GM23338 (cell line): ENCODE results near the gene SDR42E2. TPM values are rescaled to one million over a fixed set of nuclear protein-coding genes. Genes with fewer than 3 reads are reported as not detected.

ENCODE experiments used
- CREB1 ChIP-seq: fragments of 250-450 bp; sonication (Bioruptor Pico); IDR thresholded peaks from 2 replicates; pipeline ENCODE4 v1.5.0; 2020; ENCODE audit warnings: low read depth, mild to moderate bottlenecking, moderate library complexity
- STAT1 ChIP-seq: IDR thresholded peaks from one replicate; pipeline ENCODE4 v1.6.1; 2016; ENCODE audit warnings: antibody characterized with exemption; ENCODE audit not compliant: unreplicated experiment
- ZNF114 ChIP-seq: fragments of 250-450 bp; sonication (Bioruptor Pico); IDR thresholded peaks from 2 replicates; pipeline ENCODE4 v1.5.0; 2020; ENCODE audit warnings: mild to moderate bottlenecking, moderate library complexity
- ZNF331 ChIP-seq: fragments of 250-450 bp; sonication (Bioruptor Pico); IDR thresholded peaks from 2 replicates; pipeline ENCODE4 v1.5.0; 2020; ENCODE audit warnings: low read depth, mild to moderate bottlenecking, moderate library complexity
- polyA plus RNA-seq: library from polyadenylated mRNA; unstranded; fragments of >200 nt; fragmentation: Nextera tagmentation; extraction: Ambion mirVana; gene quantifications from 2 replicates; pipeline ENCODE4 v1.2.1, GENCODE V29; 2016
- total RNA-seq: library from RNA; depleted of rRNA; stranded (reverse); fragments of >200 nt; shearing (Covaris generic); gene quantifications from 2 replicates; pipeline ENCODE4 v1.2.3, GENCODE V29; 2014; rRNA removed
- TF ChIP-seq, protein P1 (sequence below), 2 experiments: fragments of 200-600 bp in 1 of 2; sonication (generic) in 1 of 2; conservative IDR thresholded peaks; 2 replicates each; pipeline versions ENCODE4 v1.5.1 to v1.6.1; 2016 to 2017; ENCODE audit warnings: antibody characterized with exemption in 2 of 2, low read depth in 2 of 2, mild to moderate bottlenecking in 2 of 2, moderate library complexity in 1 of 2

The SDR42E2 gene
- total and polyA plus RNA-seq, 2 experiments from 2014 or later: 0.15 TPM; not detected in 1

GRCh38 chr16:22240023-22240710 is 77.9 kb downstream of the SDR42E2 start (continued):
- TF ChIP-seq, protein P1, sequence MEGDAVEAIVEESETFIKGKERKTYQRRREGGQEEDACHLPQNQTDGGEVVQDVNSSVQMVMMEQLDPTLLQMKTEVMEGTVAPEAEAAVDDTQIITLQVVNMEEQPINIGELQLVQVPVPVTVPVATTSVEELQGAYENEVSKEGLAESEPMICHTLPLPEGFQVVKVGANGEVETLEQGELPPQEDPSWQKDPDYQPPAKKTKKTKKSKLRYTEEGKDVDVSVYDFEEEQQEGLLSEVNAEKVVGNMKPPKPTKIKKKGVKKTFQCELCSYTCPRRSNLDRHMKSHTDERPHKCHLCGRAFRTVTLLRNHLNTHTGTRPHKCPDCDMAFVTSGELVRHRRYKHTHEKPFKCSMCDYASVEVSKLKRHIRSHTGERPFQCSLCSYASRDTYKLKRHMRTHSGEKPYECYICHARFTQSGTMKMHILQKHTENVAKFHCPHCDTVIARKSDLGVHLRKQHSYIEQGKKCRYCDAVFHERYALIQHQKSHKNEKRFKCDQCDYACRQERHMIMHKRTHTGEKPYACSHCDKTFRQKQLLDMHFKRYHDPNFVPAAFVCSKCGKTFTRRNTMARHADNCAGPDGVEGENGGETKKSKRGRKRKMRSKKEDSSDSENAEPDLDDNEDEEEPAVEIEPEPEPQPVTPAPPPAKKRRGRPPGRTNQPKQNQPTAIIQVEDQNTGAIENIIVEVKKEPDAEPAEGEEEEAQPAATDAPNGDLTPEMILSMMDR (conservative IDR thresholded peaks at IDR 0.05; ENCODE audit: low read depth in 2 of 2): no peak
- no peak for TF ChIP-seq ZNF331 (CRISPR knock-in tag)
- TF ChIP-seq STAT1: no peak
- TF ChIP-seq ZNF114 (CRISPR knock-in tag): no peak
- no peak for TF ChIP-seq CREB1 (CRISPR knock-in tag)

Other genes with a start within 250 kb of the SDR42E2 start
- 122 and 135 TPM in 2 replicates for gene UQCRC2, start 209.1 kb upstream of the SDR42E2 start, total RNA-seq
- gene UQCRC2, start 209.1 kb upstream of the SDR42E2 start, polyA plus RNA-seq: 78.2 and 88.0 TPM in 2 replicates
- not detected in 2 replicates for gene PDZD9, start 161.4 kb upstream of the SDR42E2 start, total RNA-seq
- 0.19 and 0.35 TPM in 2 replicates for gene PDZD9, start 161.4 kb upstream of the SDR42E2 start, polyA plus RNA-seq
- gene MOSMO, start 154.4 kb upstream of the SDR42E2 start, total RNA-seq: 16.4 and 19.2 TPM in 2 replicates
- gene MOSMO, start 154.4 kb upstream of the SDR42E2 start, polyA plus RNA-seq: 8.7 and 9.1 TPM in 2 replicates
- 0.45 TPM in 1 of 2 replicates, not detected in the other for gene VWA3A, start 70.0 kb upstream of the SDR42E2 start, total RNA-seq
- gene VWA3A, start 70.0 kb upstream of the SDR42E2 start, polyA plus RNA-seq: not detected in 2 replicates
- 23.9 and 26.8 TPM in 2 replicates for gene EEF2K, start 43.8 kb downstream of the SDR42E2 start, total RNA-seq
- 5.4 and 5.7 TPM in 2 replicates for gene EEF2K, start 43.8 kb downstream of the SDR42E2 start, polyA plus RNA-seq
- gene POLR3E, start 134.9 kb downstream of the SDR42E2 start, total RNA-seq: 109 and 141 TPM in 2 replicates
- 62.7 and 64.4 TPM in 2 replicates for gene POLR3E, start 134.9 kb downstream of the SDR42E2 start, polyA plus RNA-seq
- 39.3 and 43.7 TPM in 2 replicates for gene CDR2, start 212.1 kb downstream of the SDR42E2 start, total RNA-seq
- 13.0 and 17.7 TPM in 2 replicates for gene CDR2, start 212.1 kb downstream of the SDR42E2 start, polyA plus RNA-seq